ENCODE measurements around the gene NR2F6. TPM values are rescaled to one million over a fixed set of nuclear protein-coding genes. Genes with fewer than 3 reads are reported as not detected.

Gene NR2F6
- total RNA-seq, 1 experiment from 2014 or later: 26.3 TPM

DNA sequence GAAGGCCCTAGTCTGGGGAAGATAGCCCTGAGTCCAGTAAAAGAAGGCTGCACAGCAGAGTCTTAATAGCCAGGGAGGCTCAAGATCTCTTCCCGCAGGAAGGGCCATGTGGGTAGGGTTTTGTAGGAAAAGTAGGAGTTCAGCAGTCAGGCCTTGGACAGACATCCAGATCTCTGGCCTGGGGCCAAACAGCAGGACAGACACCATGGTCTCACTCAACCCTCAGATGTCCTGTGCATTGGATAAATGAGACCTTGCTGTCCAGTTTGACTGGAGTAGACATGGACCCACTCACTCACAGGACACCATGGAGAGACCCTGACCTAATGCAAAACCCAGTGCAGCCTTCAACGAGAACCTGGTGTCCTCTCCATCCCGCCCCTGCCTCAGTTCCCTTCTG lies 15.8 kb downstream of the NR2F6 start:
- no peak overlapping the region for H3K4me3 ChIP-seq (ENCODE audit: low read depth, low read length, poor library complexity, severe bottlenecking)
- BruUV-seq (replicated peaks): no TSS peak
- ChIA-PET POLR2A (ENCODE audit: low non-redundant PET) (interaction anchor here (0.6 kb wide), 1 partner anchor 282 kb away, joined by 4 read pairs; no protein-coding TSS in a partner anchor), CTCF (no interaction called here)
- H3K4me1 ChIP-seq (ENCODE audit: insufficient read depth, low read length, poor library complexity, severe bottlenecking): peaks cover 12% of the 10 kb centered on the region
- H3K36me3 ChIP-seq (ENCODE audit: insufficient read depth, low read length, poor library complexity, severe bottlenecking): peaks cover 15% of the 10 kb centered on the region
- intact Hi-C loops (cut with micrococcal nuclease; ENCODE audit: unreplicated experiment): no loop called here
- H3K27ac ChIP-seq (ENCODE audit: low read depth, low read length, poor library complexity, severe bottlenecking): no peak overlapping the region
- TF ChIP-seq EZH2 (IDR thresholded peaks at IDR 0.05; ENCODE audit: borderline replicate concordance, low read depth, low read length, poor library complexity, severe bottlenecking): no peak
- TF ChIP-seq, protein P1, sequence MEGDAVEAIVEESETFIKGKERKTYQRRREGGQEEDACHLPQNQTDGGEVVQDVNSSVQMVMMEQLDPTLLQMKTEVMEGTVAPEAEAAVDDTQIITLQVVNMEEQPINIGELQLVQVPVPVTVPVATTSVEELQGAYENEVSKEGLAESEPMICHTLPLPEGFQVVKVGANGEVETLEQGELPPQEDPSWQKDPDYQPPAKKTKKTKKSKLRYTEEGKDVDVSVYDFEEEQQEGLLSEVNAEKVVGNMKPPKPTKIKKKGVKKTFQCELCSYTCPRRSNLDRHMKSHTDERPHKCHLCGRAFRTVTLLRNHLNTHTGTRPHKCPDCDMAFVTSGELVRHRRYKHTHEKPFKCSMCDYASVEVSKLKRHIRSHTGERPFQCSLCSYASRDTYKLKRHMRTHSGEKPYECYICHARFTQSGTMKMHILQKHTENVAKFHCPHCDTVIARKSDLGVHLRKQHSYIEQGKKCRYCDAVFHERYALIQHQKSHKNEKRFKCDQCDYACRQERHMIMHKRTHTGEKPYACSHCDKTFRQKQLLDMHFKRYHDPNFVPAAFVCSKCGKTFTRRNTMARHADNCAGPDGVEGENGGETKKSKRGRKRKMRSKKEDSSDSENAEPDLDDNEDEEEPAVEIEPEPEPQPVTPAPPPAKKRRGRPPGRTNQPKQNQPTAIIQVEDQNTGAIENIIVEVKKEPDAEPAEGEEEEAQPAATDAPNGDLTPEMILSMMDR (conservative IDR thresholded peaks at IDR 0.05; ENCODE audit: low read depth, low read length): no peak
- DNase-seq (ENCODE audit: low spot score): no peak
- no peaks in the 10 kb centered on the region for H3K27me3 ChIP-seq (replicated peaks; ENCODE audit: insufficient read depth, low read depth, low read length, poor library complexity)
- no peaks in the 10 kb centered on the region for H3K9me3 ChIP-seq (ENCODE audit: low read depth, low read length, poor library complexity, severe bottlenecking)

DNA sequence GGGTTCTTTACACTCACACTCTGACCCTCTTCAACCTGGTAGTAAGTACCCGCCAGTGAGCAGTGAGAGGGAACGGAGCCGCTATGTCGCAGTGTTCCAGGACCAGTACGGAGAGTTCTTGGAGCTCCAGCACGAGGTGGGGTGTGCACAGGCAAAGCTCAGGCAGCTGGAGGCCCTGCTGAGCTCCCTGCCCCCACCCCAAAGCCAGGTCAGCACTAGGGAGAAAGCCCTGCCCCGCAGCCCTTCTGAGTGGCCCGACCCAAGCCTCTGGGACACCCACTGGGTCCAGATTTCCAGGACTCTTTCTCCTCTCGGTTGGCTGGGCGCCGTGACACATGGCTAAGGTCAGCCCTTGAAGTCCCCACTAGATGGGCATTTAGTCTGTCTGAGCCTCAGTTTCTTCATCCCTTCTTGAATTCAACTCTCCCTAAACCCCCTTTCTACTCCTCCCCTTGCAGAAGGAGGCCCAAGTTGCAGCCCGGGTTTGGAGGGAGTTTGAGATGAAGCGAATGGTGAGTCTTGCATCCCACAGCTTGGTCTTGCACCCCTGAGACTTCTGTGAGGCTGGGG lies 17.8 kb downstream of the NR2F6 start:
- TF ChIP-seq, protein P1 (conservative IDR thresholded peaks at IDR 0.05; ENCODE audit: low read depth, low read length): no peak
- no peak for TF ChIP-seq EZH2 (IDR thresholded peaks at IDR 0.05; ENCODE audit: borderline replicate concordance, low read depth, low read length, poor library complexity, severe bottlenecking)
- Histone ChIP-seq H3K4me1 (ENCODE audit: insufficient read depth, low read length, poor library complexity, severe bottlenecking) (peaks cover 5% of the 10 kb centered on the region), H3K27me3 (replicated peaks; ENCODE audit: insufficient read depth, low read depth, low read length, poor library complexity) (no peaks in the 10 kb centered on the region), H3K36me3 (ENCODE audit: insufficient read depth, low read length, poor library complexity, severe bottlenecking) (peaks cover 15% of the 10 kb centered on the region), H3K4me3 (ENCODE audit: low read depth, low read length, poor library complexity, severe bottlenecking) (no peak overlapping the region), H3K27ac (ENCODE audit: low read depth, low read length, poor library complexity, severe bottlenecking) (no peak overlapping the region), H3K9me3 (ENCODE audit: low read depth, low read length, poor library complexity, severe bottlenecking) (no peaks in the 10 kb centered on the region)
- intact Hi-C loops (cut with micrococcal nuclease; ENCODE audit: unreplicated experiment): no loop called here
- DNase-seq (ENCODE audit: low spot score): no peak
- no TSS peak for BruUV-seq (replicated peaks)
- ChIA-PET POLR2A (ENCODE audit: low non-redundant PET) (interaction anchor here (0.7 kb wide), 1 partner anchor 173 kb away, joined by 5 read pairs; no protein-coding TSS in a partner anchor), CTCF (no interaction called here)

DNA sequence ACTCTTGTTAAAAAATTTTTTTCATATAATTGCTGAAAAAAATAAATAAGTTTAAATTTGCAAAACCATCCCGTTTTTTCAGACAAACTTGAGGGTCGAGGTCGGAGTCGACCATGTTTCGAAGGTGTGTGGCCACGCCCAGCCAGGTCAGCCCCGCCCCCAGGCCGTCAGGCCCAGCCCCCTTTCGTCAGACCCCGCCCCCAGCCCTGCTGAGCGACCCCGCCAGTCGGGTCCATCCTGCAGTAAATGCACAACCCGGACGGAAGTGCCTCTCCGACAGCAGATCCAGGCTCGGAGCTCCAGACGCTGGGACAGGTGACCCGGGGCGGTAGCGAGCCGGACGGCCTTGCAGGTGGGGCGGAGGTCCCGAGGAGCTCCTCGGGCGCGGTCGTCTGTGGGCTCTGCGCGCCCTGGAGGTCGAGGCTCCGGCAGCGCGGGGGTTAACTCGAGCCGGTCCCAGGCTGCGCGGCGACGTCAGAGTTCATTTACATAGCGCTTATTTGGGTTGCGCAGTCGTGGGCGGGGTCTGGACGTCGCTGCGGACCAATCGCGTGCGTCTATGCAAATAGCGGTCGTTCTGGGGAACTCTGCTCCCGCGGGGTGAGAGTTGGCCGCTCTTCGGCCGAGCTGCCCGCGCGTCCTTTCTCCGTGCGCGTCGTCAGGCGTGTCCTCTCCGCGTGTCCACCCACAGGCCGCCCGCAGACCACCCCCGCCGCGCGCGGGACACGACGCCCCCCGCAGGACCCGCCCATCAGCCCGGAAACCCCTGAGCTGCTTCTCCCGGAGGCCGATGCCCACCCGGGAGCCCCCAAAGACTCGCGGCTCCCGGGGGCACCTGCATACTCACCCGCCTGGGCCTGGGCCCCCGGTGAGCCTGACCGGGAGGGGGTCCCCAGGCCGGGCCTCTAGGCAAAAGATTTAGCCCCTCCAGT lies 19.5 kb downstream of the NR2F6 start, which contains the start of gene OCEL1:
TSS of gene OCEL1 (plus strand) at position 225 of the 932 bp plus-strand sequence. CDS start at position 247, 22 bp downstream.
- no peak for TF ChIP-seq EZH2 (IDR thresholded peaks at IDR 0.05; ENCODE audit: borderline replicate concordance, low read depth, low read length, poor library complexity, severe bottlenecking)
- TF ChIP-seq, protein P1 (conservative IDR thresholded peaks at IDR 0.05; ENCODE audit: low read depth, low read length): no peak
- Histone ChIP-seq H3K4me3 (ENCODE audit: low read depth, low read length, poor library complexity, severe bottlenecking) (peak within 1 kb of the TSS; percentile 59), H3K27me3 (replicated peaks; ENCODE audit: insufficient read depth, low read depth, low read length, poor library complexity) (no peaks in the 10 kb centered on the region), H3K27ac (ENCODE audit: low read depth, low read length, poor library complexity, severe bottlenecking) (peak within 1 kb of the TSS; percentile 86), H3K36me3 (ENCODE audit: insufficient read depth, low read length, poor library complexity, severe bottlenecking) (no peaks in the 10 kb centered on the region), H3K9me3 (ENCODE audit: low read depth, low read length, poor library complexity, severe bottlenecking) (no peaks in the 10 kb centered on the region), H3K4me1 (ENCODE audit: insufficient read depth, low read length, poor library complexity, severe bottlenecking) (peaks cover 5% of the 10 kb centered on the region)
- ChIA-PET POLR2A (ENCODE audit: low non-redundant PET) (no interaction called here), CTCF (interaction anchor here (0.6 kb wide), 1 partner anchor 15 kb away, joined by 3 read pairs; no protein-coding TSS in a partner anchor)
- no TSS peak for BruUV-seq (replicated peaks)
- DNase-seq (ENCODE audit: low spot score): peak; percentile 98
- intact Hi-C loops (cut with micrococcal nuclease; ENCODE audit: unreplicated experiment): no loop called here
